Measurements from ENCODE around the gene CHN2.
A peak's percentile ranks its signal among the peaks of the same experiment; 100 is the strongest.

The CHN2 gene

GRCh38 chr7:29360633-29361625, 166.4 kb downstream of the CHN2 start:
- no peak for DNase-seq (ENCODE audit: low read depth, low spot score)

GRCh38 chr7:29362380-29362779, 167.8 kb downstream of the CHN2 start:
- no peak for DNase-seq (ENCODE audit: low read depth, low spot score)

GRCh38 chr7:29363636-29364425, 169.3 kb downstream of the CHN2 start:
- no peak for DNase-seq (ENCODE audit: low read depth, low spot score)

- no peak for DNase-seq (ENCODE audit: low read depth, low spot score)
Measured at GRCh38 chr7:29364661-29365060, 170.1 kb downstream of the CHN2 start.

- no peak for DNase-seq (ENCODE audit: low read depth, low spot score)
Measured at GRCh38 chr7:29365423-29365822, 170.8 kb downstream of the CHN2 start.

- DNase-seq (ENCODE audit: low read depth, low spot score) = no peak
Measured at GRCh38 chr7:29367784-29368183, 173.2 kb downstream of the CHN2 start.

GRCh38 chr7:29369909-29370488, 175.4 kb downstream of the CHN2 start:
- no peak for DNase-seq (ENCODE audit: low read depth, low spot score)

GRCh38 chr7:29370531-29371314, 176.1 kb downstream of the CHN2 start:
- DNase-seq (ENCODE audit: low read depth, low spot score) = no peak

GRCh38 chr7:29371472-29371871, 176.9 kb downstream of the CHN2 start:
- no peak for DNase-seq (ENCODE audit: low read depth, low spot score)

- DNase-seq (ENCODE audit: low read depth, low spot score) = no peak
Measured at GRCh38 chr7:29372351-29373090, 177.9 kb downstream of the CHN2 start.

GRCh38 chr7:29375641-29376562, 181.3 kb downstream of the CHN2 start:
- peak; percentile 47 for DNase-seq (ENCODE audit: low read depth, low spot score)

GRCh38 chr7:29377718-29378117, 183.1 kb downstream of the CHN2 start:
- no peak for DNase-seq (ENCODE audit: low read depth, low spot score)

- DNase-seq (ENCODE audit: low read depth, low spot score) = no peak
Measured at GRCh38 chr7:29379551-29379950, 185.0 kb downstream of the CHN2 start.

- no peak for DNase-seq (ENCODE audit: low read depth, low spot score)
Measured at GRCh38 chr7:29381206-29382094, 186.9 kb downstream of the CHN2 start.

GRCh38 chr7:29384277-29384676, 189.7 kb downstream of the CHN2 start:
- DNase-seq (ENCODE audit: low read depth, low spot score) = no peak

GRCh38 chr7:29385214-29385814, 190.7 kb downstream of the CHN2 start:
- no peak for DNase-seq (ENCODE audit: low read depth, low spot score)

GRCh38 chr7:29386196-29386765, 191.7 kb downstream of the CHN2 start:
- DNase-seq (ENCODE audit: low read depth, low spot score) = no peak

GRCh38 chr7:29391262-29391661, 196.7 kb downstream of the CHN2 start:
- DNase-seq (ENCODE audit: low read depth, low spot score) = no peak

Data from iPS DF 19.7 (cell line).